GM12891 (cell line): ENCODE measurements around the gene FBXO15.

ENCODE experiments used
- DNase-seq: peaks from one replicate; pipeline ENCODE4 v3.0.0; 2011; ENCODE audit warnings: low spot score; ENCODE audit not compliant: insufficient read length
- FAIRE-seq: peaks from 2 replicates; lab custom pipeline; 2011; peaks lifted over from hg19 to GRCh38; lab: Jason Lieb, UNC
- PAX5 ChIP-seq: IDR thresholded peaks from 2 replicates; pipeline ENCODE4 v1.6.1; 2011; ENCODE audit warnings: low read length, moderate library complexity, mild to moderate bottlenecking; ENCODE audit not compliant: insufficient read depth, severe bottlenecking
- POLR2A ChIP-seq: IDR thresholded peaks from 2 replicates; pipeline ENCODE4 v1.6.1; 2011; ENCODE audit warnings: low read depth, low read length, control low read depth
- POLR2AphosphoS5 ChIP-seq: IDR thresholded peaks from 2 replicates; pipeline ENCODE4 v1.6.1; 2011; ENCODE audit warnings: low read depth, low read length, control low read depth
- POU2F2 ChIP-seq: IDR thresholded peaks from 2 replicates; pipeline ENCODE4 v1.6.1; 2011; ENCODE audit warnings: low read depth, mild to moderate bottlenecking, control low read depth, low read length, moderate library complexity
- SPI1 ChIP-seq: IDR thresholded peaks from 2 replicates; pipeline ENCODE4 v1.6.1; 2011; ENCODE audit warnings: low read depth, low read length, control low read depth
- TAF1 ChIP-seq: IDR thresholded peaks from 2 replicates; pipeline ENCODE4 v1.6.1; 2011; ENCODE audit warnings: low read depth, low read length, control low read depth

Gene FBXO15

DNA sequence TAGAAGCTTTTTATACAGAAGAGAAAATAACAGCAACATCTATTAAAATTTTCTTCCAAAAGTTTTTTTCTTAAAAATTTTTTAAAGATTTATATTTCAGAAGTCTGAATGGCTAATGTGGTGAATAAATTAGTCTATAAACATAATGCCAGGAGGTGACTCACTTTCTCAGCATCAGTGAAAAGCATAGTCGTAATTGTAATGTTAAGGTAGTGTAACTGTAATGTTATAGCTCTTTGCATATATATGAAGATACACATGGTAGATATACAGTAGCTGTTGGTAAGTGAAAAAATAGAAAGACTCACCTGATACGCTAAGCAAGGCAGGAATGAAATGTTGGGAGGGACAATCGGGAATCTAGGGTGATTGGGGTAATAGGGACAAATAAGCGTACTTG, 6.2 kb upstream of the FBXO15 start:
- FAIRE-seq (no peak), DNase-seq (no peak)
- no peak for TF ChIP-seq SPI1
- TF ChIP-seq POLR2A: no peak
- TF ChIP-seq POU2F2: no peak
- TF ChIP-seq PAX5: no peak
- no peak for TF ChIP-seq TAF1
- TF ChIP-seq POLR2AphosphoS5: no peak

DNA sequence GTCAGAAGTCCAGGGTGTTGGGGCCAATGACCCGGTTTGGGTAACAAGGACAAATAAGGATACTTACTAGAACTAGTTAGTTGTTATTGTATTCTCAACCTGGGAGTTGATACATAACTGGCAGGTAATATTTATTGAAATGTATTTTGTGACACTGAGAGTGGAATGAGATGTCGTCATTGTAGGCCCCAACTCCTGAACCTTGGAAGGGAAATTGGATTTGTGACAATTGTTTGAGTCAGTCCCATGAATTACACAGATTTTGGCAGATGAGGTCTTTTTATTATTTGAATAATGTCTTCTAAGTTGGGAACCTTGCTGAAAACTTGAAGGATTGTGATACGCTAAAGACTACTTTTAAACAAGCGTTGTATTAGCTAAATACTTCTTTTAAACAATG, 5.7 kb upstream of the FBXO15 start:
- TF ChIP-seq POLR2A (no peak), PAX5 (no peak), POLR2AphosphoS5 (no peak)
- DNase-seq (no peak), FAIRE-seq (no peak)

DNA sequence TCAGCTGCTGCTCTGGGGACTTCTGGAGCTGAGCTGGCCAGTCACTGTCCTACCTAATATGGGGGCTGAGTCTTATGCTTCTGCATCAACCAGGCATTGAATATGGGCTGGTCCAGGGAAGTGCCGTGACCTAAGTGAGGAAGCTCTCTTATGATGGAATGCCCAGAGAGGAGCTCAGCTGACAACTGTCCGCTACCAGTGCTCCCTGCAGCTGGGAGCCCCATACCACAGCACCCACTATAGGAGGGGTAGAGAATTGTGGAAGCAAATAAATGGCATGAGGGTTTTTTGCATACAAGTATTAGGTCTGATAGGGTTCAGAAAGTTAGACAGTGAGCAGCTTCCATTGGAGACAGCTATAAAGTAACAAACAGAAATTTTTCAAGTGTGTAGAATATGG, 5.2 kb upstream of the FBXO15 start:
- no peak for FAIRE-seq
- DNase-seq: no peak
- TF ChIP-seq POLR2A (no peak), POLR2AphosphoS5 (no peak), PAX5 (no peak)

DNA sequence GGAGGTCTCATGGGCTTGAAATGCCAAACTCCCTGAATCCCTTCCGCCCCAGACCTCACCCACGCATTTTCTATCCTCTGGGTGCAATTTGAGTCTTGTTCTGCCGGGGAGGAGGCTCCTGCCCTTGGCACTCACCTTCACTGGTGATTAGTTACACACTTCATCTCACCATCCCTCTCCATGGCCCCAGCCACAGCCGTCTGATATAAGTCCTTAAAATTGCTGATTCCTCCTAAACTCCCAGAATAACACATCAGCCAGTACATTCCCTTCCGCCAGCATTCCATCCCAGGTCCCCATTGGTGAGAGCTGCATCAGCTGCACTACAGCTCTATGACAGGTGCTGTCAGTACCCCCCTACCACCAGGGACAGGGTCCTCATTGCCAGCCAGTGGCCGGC, 4.6 kb upstream of the FBXO15 start:
- DNase-seq (no peak), FAIRE-seq (no peak)
- TF ChIP-seq TAF1: no peak

DNA sequence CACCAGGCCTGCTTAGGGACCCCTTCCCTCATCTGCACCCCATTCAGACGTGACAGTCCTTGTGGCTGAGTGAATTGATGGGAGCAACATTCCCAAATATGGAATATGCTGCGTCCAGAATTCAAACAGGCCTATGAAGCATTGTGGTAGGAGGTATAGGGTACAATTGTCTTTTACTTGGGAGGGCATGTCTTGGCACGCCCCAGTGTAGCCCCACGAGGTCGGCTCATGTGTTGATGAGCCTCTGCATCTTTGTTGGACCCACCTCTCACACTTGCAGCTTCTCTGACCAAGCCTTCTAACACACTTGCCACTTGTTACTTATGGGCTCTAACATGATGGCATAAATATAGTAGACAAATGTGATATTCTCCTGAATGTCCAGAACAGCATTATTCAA, 2.2 kb upstream of the FBXO15 start:
- FAIRE-seq (peak; percentile 71), DNase-seq (no peak)
- no peak for TF ChIP-seq SPI1
- TF ChIP-seq TAF1: no peak

DNA sequence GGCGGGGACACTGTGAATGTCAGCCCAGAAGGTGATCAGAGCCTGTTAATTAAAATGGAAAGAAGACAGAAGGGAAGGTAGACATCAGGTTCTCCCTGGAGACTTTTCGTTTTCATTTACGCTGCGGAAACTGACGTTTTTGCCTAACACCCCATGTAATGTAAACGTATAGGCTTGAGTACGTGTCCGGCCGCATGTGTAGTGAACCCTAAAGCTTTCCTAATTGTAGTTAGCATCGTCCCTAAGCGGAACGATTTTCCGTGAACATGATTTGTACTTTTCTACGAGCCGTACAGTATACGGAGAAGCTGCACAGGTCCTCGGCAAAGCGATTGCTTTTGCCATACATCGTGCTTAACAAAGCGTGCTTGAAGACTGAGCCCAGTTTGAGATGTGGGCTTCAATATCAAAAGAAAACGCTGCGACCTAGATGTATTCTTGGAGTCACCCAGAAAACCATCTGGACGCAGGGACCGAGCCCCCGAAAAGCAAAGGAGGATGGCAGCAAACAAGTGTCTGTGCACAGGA, 973 bp upstream of the FBXO15 start:
- TF ChIP-seq POLR2A: peak; percentile 60; the same call in 1 of the 2 replicates
- TF ChIP-seq POLR2AphosphoS5: no peak; the same call in 1 of the 2 replicates
- no peak for FAIRE-seq
- no peak for DNase-seq

DNA sequence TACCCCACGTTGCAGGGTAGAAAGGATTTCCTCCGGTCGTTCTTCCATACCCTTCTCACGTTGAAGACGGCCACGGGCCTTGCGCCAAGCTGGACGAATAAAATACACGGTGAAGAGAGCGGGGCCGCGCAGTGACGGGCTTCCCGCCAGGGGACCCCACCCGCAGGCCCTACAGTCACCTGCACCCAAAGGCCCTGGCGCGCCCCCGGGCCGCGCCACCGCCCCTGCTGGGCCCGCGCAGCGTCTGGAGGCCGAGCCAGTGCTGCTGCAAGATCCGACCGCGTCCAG, 199 bp downstream of the FBXO15 start:
- DNase-seq (no peak), FAIRE-seq (no peak)
- TF ChIP-seq POLR2A (no peak), TAF1 (no peak), SPI1 (no peak), PAX5 (no peak), POLR2AphosphoS5 (no peak), POU2F2 (no peak)

DNA sequence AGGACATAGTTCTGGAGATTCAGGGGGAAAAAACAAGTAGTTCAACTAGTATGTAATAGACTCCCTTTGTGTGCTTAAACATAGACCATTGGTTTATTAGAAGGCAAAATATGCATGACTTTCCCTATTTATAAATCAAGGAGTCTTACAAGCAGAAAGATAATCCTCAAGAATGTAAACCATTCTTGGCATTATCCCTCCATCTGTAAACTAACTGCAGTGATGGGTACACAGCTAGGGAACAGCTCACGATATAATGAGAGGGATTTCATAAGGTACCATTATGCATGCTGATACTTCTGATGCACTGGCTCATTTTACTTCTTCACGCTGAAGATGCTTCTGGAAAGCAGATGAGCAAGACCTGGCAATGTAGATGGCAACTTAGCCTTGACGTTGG, 878 bp downstream of the FBXO15 start:
- DNase-seq (no peak), FAIRE-seq (no peak)
- TF ChIP-seq PAX5 (no peak), SPI1 (no peak), POLR2AphosphoS5 (no peak), POLR2A (no peak), POU2F2 (no peak), TAF1 (no peak)

DNA sequence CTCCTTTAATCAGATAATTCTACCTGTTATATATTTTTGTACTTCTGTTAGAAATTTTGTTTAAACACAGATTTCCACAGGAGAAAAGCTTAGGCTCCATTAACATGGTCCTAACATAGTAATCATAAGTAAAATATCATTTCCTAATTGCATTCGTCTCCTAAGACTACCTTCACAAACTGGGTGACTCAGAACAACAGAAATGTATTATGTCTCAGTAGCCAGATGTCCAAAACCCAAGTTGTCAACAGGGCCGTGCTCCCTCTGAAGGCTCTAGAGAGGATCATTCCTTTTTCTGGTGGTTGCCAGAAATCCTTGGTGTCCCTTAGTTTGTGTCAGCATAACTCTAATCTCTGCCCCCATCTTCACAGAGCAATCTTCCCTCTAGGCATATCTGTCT, 5.4 kb downstream of the FBXO15 start:
- no peak for DNase-seq

DNA sequence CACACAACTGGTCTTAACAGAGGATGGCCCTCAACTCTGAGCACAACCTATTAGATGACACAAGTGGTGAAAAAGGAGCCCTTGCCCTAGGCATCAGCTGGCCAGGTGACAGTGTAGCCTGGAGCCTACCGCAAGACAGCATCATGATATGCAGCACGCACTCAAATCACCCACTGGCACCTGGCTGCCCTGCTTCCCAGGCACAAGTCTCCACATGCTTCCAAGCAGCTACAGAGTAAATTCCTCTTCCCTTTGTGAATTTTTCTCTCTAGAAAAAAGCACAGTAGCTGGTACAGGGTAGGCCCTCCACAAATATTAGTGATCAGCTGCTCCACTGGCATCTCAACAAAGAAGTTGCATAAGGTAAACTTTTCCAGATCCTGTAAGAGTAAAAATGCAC, 6.0 kb downstream of the FBXO15 start:
- no peak for FAIRE-seq
- DNase-seq: no peak
- TF ChIP-seq TAF1 (no peak), PAX5 (no peak), POLR2AphosphoS5 (no peak), POU2F2 (no peak)

More for the DNA sequence above, 5.4 kb downstream of the FBXO15 start:
- FAIRE-seq: no peak
- TF ChIP-seq PAX5 (no peak), SPI1 (no peak), POU2F2 (no peak), POLR2AphosphoS5 (no peak), TAF1 (no peak), POLR2A (no peak)

DNA sequence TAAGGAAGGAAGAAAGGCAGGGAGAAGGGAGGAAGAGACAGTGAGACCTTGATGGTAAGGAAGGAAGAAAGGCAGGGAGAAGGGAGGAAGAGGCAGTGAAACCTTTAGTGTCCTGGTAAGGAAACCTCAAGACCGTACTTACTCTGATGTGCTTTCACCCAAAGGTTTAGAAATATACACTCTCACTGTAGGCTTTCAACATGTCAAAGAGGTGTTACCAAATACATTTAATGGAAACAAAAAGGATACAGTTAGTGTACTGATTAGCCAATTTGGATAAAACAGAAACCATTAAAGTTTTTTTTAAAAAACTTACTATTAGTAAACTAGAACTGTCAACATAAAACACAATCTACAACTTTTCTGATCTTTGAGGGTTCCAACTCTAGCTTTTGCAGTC, 7.1 kb downstream of the FBXO15 start:
- DNase-seq (no peak), FAIRE-seq (peak; percentile 28)
- no peak for TF ChIP-seq TAF1
- no peak for TF ChIP-seq POU2F2
- no peak for TF ChIP-seq POLR2A
- TF ChIP-seq SPI1: no peak
- TF ChIP-seq PAX5: no peak
- TF ChIP-seq POLR2AphosphoS5: no peak
